Chondrocyte (in vitro differentiated cells): ENCODE measurements around the gene PRXL2A. TPM values are rescaled to one million over a fixed set of nuclear protein-coding genes. Genes with fewer than 3 reads are reported as not detected.
A peak's percentile ranks its signal among the peaks of the same experiment; 100 is the strongest.

Experiments used
- DNase-seq: peaks from one replicate; pipeline ENCODE4 v3.0.0; 2021; ENCODE audit warnings: mixed read lengths, low spot score
- H3K27ac Mint-ChIP-seq: one replicate; pipeline ENCODE4 v1.8.0; 2021; ENCODE audit warnings: mild to moderate bottlenecking, moderate library complexity, mixed read lengths; ENCODE audit not compliant: unreplicated experiment
- H3K27me3 Mint-ChIP-seq: 2 replicates; pipeline ENCODE4 v1.8.0; 2021; ENCODE audit warnings: low read depth, mixed read lengths
- H3K36me3 Mint-ChIP-seq: 2 replicates; pipeline ENCODE4 v1.8.0; 2021; ENCODE audit warnings: low read depth, mixed read lengths
- H3K4me1 Mint-ChIP-seq: 2 replicates; pipeline ENCODE4 v1.8.0; 2021; ENCODE audit warnings: low read depth, mild to moderate bottlenecking, mixed read lengths
- H3K4me3 Mint-ChIP-seq: one replicate; pipeline ENCODE4 v1.8.0; 2021; ENCODE audit warnings: mild to moderate bottlenecking, moderate library complexity, mixed read lengths; ENCODE audit not compliant: unreplicated experiment
- H3K9me3 Mint-ChIP-seq: 2 replicates; pipeline ENCODE4 v1.8.0; 2021; ENCODE audit warnings: low read depth, mixed read lengths
- CTCF ChIP-seq: fragments of 200-600 bp; sonication (generic); IDR thresholded peaks from 2 replicates; pipeline ENCODE4 v1.5.0; 2021; ENCODE audit warnings: antibody characterized with exemption, mild to moderate bottlenecking, moderate library complexity
- total RNA-seq: library from RNA; stranded (reverse); gene quantifications from 3 replicates; pipeline ENCODE4 v1.2.1, GENCODE V29; 2021

Gene PRXL2A
- total RNA-seq, 1 donor from 2014 or later: 86.9 TPM

GRCh38 chr10:80453842-80454512 lies 45.6 kb downstream of the PRXL2A start, which contains the start of gene TSPAN14:
TSS of gene TSPAN14 (plus strand) at chr10:80454310. CDS start at chr10:80489234, 34,924 bp downstream.
- no peaks in the 10 kb centered on the region for H3K9me3 Mint-ChIP-seq
- peaks cover 35% of the 10 kb centered on the region for H3K4me1 Mint-ChIP-seq
- H3K27me3 Mint-ChIP-seq: no peaks in the 10 kb centered on the region
- DNase-seq: no peak
- no peaks in the 10 kb centered on the region for H3K36me3 Mint-ChIP-seq
- peak within 1 kb of the TSS; percentile 98 for H3K4me3 Mint-ChIP-seq
- peak within 1 kb of the TSS; percentile 91 for H3K27ac Mint-ChIP-seq
- no peak for TF ChIP-seq CTCF

- Mint-ChIP-seq H3K4me1 (peaks cover 43% of the 10 kb centered on the region), H3K36me3 (no peaks in the 10 kb centered on the region), H3K27ac (peak overlapping the region; percentile 91), H3K4me3 (peak overlapping the region; percentile 98), H3K9me3 (no peaks in the 10 kb centered on the region), H3K27me3 (no peaks in the 10 kb centered on the region)
- no peak for TF ChIP-seq CTCF
- no peak for DNase-seq
These were observed 46.4 kb downstream of the PRXL2A start for GRCh38 chr10:80454513-80455460.

DNA sequence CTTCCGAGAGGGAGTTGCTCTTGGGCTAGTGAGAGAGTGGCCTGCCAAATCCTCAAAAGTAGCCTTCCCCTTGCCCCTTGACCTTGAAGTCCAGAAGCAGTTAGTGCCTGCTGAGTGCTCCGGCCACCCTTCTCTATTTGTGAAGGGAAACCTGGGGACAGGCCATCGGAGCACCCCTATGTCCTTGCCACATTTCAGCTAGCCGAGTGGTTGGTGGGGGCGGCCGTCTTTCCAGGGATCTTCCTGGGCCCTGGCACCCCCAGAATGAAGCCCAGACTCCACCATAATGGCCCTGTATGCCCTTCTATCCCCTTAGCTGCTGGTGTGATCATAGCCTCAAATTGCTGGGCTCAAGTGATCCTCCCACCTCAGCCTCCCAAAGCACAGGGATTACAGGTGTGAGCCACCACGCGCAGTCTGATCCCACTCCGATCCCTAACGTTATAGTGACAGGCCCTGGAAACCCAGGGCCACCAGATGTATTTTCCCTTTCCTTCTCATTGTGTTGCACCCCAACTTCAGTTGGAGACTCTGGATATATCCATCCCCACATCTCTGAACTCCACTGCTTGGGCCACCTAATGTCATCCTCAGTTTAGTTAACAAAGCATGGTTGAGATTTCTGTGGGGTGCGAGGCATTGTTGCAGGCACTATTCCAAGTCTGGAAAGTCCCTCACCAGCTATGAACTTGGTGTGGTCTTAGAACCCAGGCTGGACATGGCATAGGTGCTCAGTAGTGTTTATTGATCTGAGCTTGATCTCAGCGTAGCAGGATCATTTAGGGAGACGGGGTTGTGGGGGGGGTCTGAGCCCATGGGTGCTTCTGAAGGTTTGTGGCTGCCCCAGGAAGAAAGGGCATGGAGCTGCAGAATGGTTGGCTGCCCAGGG lies 47.4 kb downstream of the PRXL2A start:
- Mint-ChIP-seq H3K4me1 (peaks cover 53% of the 10 kb centered on the region), H3K36me3 (no peaks in the 10 kb centered on the region), H3K9me3 (no peaks in the 10 kb centered on the region), H3K27me3 (no peaks in the 10 kb centered on the region), H3K4me3 (peak overlapping the region; percentile 98), H3K27ac (peak overlapping the region; percentile 91)
- no peak for TF ChIP-seq CTCF
- DNase-seq: no peak

DNA sequence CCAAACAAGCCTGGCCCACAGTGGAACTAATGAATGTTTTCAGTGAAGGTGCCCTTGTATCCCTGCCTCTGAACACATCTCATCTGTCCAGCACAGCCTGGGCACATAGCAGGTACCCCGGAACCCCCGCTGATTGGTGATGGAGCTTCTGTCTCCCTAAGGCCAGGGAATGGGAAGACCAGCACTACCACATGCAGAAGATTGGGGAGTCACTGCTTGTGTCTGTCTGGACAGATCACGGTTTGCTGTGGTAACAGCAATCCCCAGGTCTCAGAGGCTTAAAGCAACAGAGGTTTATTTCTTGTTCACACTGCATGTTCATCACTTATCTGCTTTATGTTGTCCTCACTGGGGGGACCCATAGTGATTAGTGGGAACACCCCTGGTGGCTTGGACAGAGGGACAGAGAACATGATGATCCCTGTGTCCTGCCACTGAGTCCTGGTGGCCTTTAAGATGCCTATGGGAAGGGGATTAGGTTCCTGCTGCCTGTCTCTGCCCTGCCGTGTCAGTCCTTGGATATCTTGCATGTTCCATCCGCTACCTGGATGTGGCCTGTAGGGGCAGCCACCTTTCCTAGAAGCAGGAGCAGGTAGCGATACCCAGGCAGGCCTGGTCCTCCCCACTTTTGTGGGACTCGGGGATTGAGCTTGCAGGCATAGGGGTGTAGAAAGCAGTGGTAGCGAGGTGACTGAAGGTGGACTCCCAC lies 49.4 kb downstream of the PRXL2A start:
- H3K27me3 Mint-ChIP-seq: no peaks in the 10 kb centered on the region
- no peaks in the 10 kb centered on the region for H3K9me3 Mint-ChIP-seq
- H3K4me3 Mint-ChIP-seq: no peak overlapping the region
- no peak overlapping the region for H3K27ac Mint-ChIP-seq
- H3K36me3 Mint-ChIP-seq: no peaks in the 10 kb centered on the region
- TF ChIP-seq CTCF: no peak
- H3K4me1 Mint-ChIP-seq: peaks cover 73% of the 10 kb centered on the region
- DNase-seq: no peak
